ENCODE data around the gene TENM4. TPM values are rescaled to one million over a fixed set of nuclear protein-coding genes. Genes with fewer than 3 reads are reported as not detected.

The TENM4 gene
- total RNA-seq, 1 experiment from 2014 or later, result 25.0 TPM

- H3K9me3 Mint-ChIP-seq, result peaks cover 4% of the 10 kb centered on the region
- H3K27me3 Mint-ChIP-seq (ENCODE audit: low read depth), result no peaks in the 10 kb centered on the region
- ATAC-seq (no peak), DNase-seq (ENCODE audit: low spot score) (no peak)
- POLR2A ChIA-PET, result no interaction called here
- no peak overlapping the region for H3K27ac Mint-ChIP-seq
- CTCF ChIA-PET, result interaction anchor here (0.9 to 2.4 kb wide), 2 partner anchors 18 to 19 kb away, joined by 3 to 13 read pairs; no protein-coding TSS in a partner anchor
- H3K36me3 Mint-ChIP-seq, result no peaks in the 10 kb centered on the region
- H3K4me1 Mint-ChIP-seq, result peaks cover 4% of the 10 kb centered on the region; the same call in 1 of the 2 replicates
- no peak overlapping the region for H3K4me3 Mint-ChIP-seq
- TF ChIP-seq HMGXB4 (CRISPR knock-in tag; IDR thresholded peaks at IDR 0.05) (no peak), ARID4B (CRISPR knock-in tag; IDR thresholded peaks at IDR 0.05; ENCODE audit: borderline replicate concordance) (no peak), ERG (CRISPR knock-in tag; IDR thresholded peaks at IDR 0.05) (no peak), ZNF532 (CRISPR knock-in tag; IDR thresholded peaks at IDR 0.05; ENCODE audit: borderline replicate concordance) (no peak), E2F5 (CRISPR knock-in tag; IDR thresholded peaks at IDR 0.05) (no peak), ELF4 (CRISPR knock-in tag; IDR thresholded peaks at IDR 0.05; ENCODE audit: low read depth) (no peak), ZNF512 (CRISPR knock-in tag; IDR thresholded peaks at IDR 0.05; ENCODE audit: borderline replicate concordance) (no peak), ETV6 (CRISPR knock-in tag; IDR thresholded peaks at IDR 0.05) (no peak), RORB (CRISPR knock-in tag; IDR thresholded peaks at IDR 0.05) (no peak), FOXP4 (CRISPR knock-in tag; IDR thresholded peaks at IDR 0.05) (no peak), ZSCAN18 (CRISPR knock-in tag; IDR thresholded peaks at IDR 0.05) (no peak), ZBTB43 (CRISPR knock-in tag; IDR thresholded peaks at IDR 0.05) (no peak), ATF3 (CRISPR knock-in tag; conservative IDR thresholded peaks at IDR 0.05) (no peak), USF1 (CRISPR knock-in tag; IDR thresholded peaks at IDR 0.05) (no peak)
Measured at GRCh38 chr11:79081471-79082031, 359.3 kb downstream of the TENM4 start.

Data from WTC11 (cell line).